Measurements from ENCODE around the gene PDSS2.
"Not testable (repeated sequence)": the region's sequence is repeated elsewhere in the genome, so short reads cannot be mapped to it uniquely, and the experiment has no call there.

PDSS2 gene

GRCh38 chr6:107386340-107386739 is 73.0 kb downstream of the PDSS2 start:
- Histone ChIP-seq H3K9me3 (ENCODE audit: control insufficient read depth, insufficient read depth, low read length) (no peaks in the 10 kb centered on the region), H3K4me1 (ENCODE audit: insufficient read depth, low read length) (no peaks in the 10 kb centered on the region), H3K9ac (ENCODE audit: low read depth, low read length) (no peak overlapping the region), H3K36me3 (ENCODE audit: insufficient read depth, low read length) (no peaks in the 10 kb centered on the region)

- Histone ChIP-seq H3K9me3 (ENCODE audit: control insufficient read depth, insufficient read depth, low read length) (no peaks in the 10 kb centered on the region), H3K4me1 (ENCODE audit: insufficient read depth, low read length) (no peaks in the 10 kb centered on the region), H3K36me3 (ENCODE audit: insufficient read depth, low read length) (no peaks in the 10 kb centered on the region), H3K9ac (ENCODE audit: low read depth, low read length) (no peak overlapping the region)
These were observed 75.7 kb downstream of the PDSS2 start for GRCh38 chr6:107383705-107384104.

- Histone ChIP-seq H3K9ac (ENCODE audit: low read depth, low read length) (no peak overlapping the region), H3K9me3 (ENCODE audit: control insufficient read depth, insufficient read depth, low read length) (no peaks in the 10 kb centered on the region), H3K4me1 (ENCODE audit: insufficient read depth, low read length) (no peaks in the 10 kb centered on the region), H3K36me3 (ENCODE audit: insufficient read depth, low read length) (no peaks in the 10 kb centered on the region)
These were observed 85.1 kb downstream of the PDSS2 start for GRCh38 chr6:107374264-107374663.

GRCh38 chr6:107369493-107369892 is 89.9 kb downstream of the PDSS2 start:
- Histone ChIP-seq H3K36me3 (ENCODE audit: insufficient read depth, low read length) (no peaks in the 10 kb centered on the region), H3K9ac (ENCODE audit: low read depth, low read length) (no peak overlapping the region), H3K4me1 (ENCODE audit: insufficient read depth, low read length) (no peaks in the 10 kb centered on the region), H3K9me3 (ENCODE audit: control insufficient read depth, insufficient read depth, low read length) (no peaks in the 10 kb centered on the region)

GRCh38 chr6:107368471-107368870 is 90.9 kb downstream of the PDSS2 start:
- H3K36me3 ChIP-seq (ENCODE audit: insufficient read depth, low read length): no peaks in the 10 kb centered on the region
- no peaks in the 10 kb centered on the region for H3K4me1 ChIP-seq (ENCODE audit: insufficient read depth, low read length)
- no peaks in the 10 kb centered on the region for H3K9me3 ChIP-seq (ENCODE audit: control insufficient read depth, insufficient read depth, low read length)
- no peak overlapping the region for H3K9ac ChIP-seq (ENCODE audit: low read depth, low read length)

GRCh38 chr6:107364173-107364572 is 95.2 kb downstream of the PDSS2 start:
- H3K36me3 ChIP-seq (ENCODE audit: insufficient read depth, low read length); H3K9ac ChIP-seq (ENCODE audit: low read depth, low read length); H3K4me1 ChIP-seq (ENCODE audit: insufficient read depth, low read length); H3K9me3 ChIP-seq (ENCODE audit: control insufficient read depth, insufficient read depth, low read length): not testable (repeated sequence)

GRCh38 chr6:107361753-107362604 is 97.4 kb downstream of the PDSS2 start:
- no peaks in the 10 kb centered on the region for H3K36me3 ChIP-seq (ENCODE audit: insufficient read depth, low read length)
- no peaks in the 10 kb centered on the region for H3K9me3 ChIP-seq (ENCODE audit: control insufficient read depth, insufficient read depth, low read length)
- H3K9ac ChIP-seq (ENCODE audit: low read depth, low read length): no peak overlapping the region
- H3K4me1 ChIP-seq (ENCODE audit: insufficient read depth, low read length): peaks cover 8% of the 10 kb centered on the region; the same call in 1 of the 2 replicates

- Histone ChIP-seq H3K9ac (ENCODE audit: low read depth, low read length) (no peak overlapping the region), H3K9me3 (ENCODE audit: control insufficient read depth, insufficient read depth, low read length) (no peaks in the 10 kb centered on the region), H3K4me1 (ENCODE audit: insufficient read depth, low read length) (peaks cover 8% of the 10 kb centered on the region; the same call in 1 of the 2 replicates), H3K36me3 (ENCODE audit: insufficient read depth, low read length) (no peaks in the 10 kb centered on the region)
These were observed 98.9 kb downstream of the PDSS2 start for GRCh38 chr6:107360476-107360875.

GRCh38 chr6:107357842-107358241 is 101.5 kb downstream of the PDSS2 start:
- H3K9ac ChIP-seq (ENCODE audit: low read depth, low read length): no peak overlapping the region
- H3K9me3 ChIP-seq (ENCODE audit: control insufficient read depth, insufficient read depth, low read length): no peaks in the 10 kb centered on the region
- peaks cover 8% of the 10 kb centered on the region; the same call in 1 of the 2 replicates for H3K4me1 ChIP-seq (ENCODE audit: insufficient read depth, low read length)
- no peaks in the 10 kb centered on the region for H3K36me3 ChIP-seq (ENCODE audit: insufficient read depth, low read length)

- no peak overlapping the region for H3K9ac ChIP-seq (ENCODE audit: low read depth, low read length)
- H3K9me3 ChIP-seq (ENCODE audit: control insufficient read depth, insufficient read depth, low read length): no peaks in the 10 kb centered on the region
- peaks cover 6% of the 10 kb centered on the region; the same call in 1 of the 2 replicates for H3K4me1 ChIP-seq (ENCODE audit: insufficient read depth, low read length)
- H3K36me3 ChIP-seq (ENCODE audit: insufficient read depth, low read length): no peaks in the 10 kb centered on the region
These were observed 102.3 kb downstream of the PDSS2 start for GRCh38 chr6:107357031-107357430.

- no peak overlapping the region for H3K9ac ChIP-seq (ENCODE audit: low read depth, low read length)
These were observed 103.7 kb downstream of the PDSS2 start for GRCh38 chr6:107355659-107356058.

GRCh38 chr6:107354451-107354850 is 104.9 kb downstream of the PDSS2 start:
- Histone ChIP-seq H3K9ac (ENCODE audit: low read depth, low read length) (no peak overlapping the region), H3K4me1 (ENCODE audit: insufficient read depth, low read length) (no peaks in the 10 kb centered on the region), H3K36me3 (ENCODE audit: insufficient read depth, low read length) (no peaks in the 10 kb centered on the region), H3K9me3 (ENCODE audit: control insufficient read depth, insufficient read depth, low read length) (no peaks in the 10 kb centered on the region)

More at GRCh38 chr6:107355659-107356058, 103.7 kb downstream of the PDSS2 start:
- Histone ChIP-seq H3K4me1 (ENCODE audit: insufficient read depth, low read length) (no peaks in the 10 kb centered on the region), H3K9me3 (ENCODE audit: control insufficient read depth, insufficient read depth, low read length) (no peaks in the 10 kb centered on the region), H3K36me3 (ENCODE audit: insufficient read depth, low read length) (no peaks in the 10 kb centered on the region)

- no peaks in the 10 kb centered on the region for H3K9me3 ChIP-seq (ENCODE audit: control insufficient read depth, insufficient read depth, low read length)
- no peak overlapping the region for H3K9ac ChIP-seq (ENCODE audit: low read depth, low read length)
- H3K36me3 ChIP-seq (ENCODE audit: insufficient read depth, low read length): no peaks in the 10 kb centered on the region
- no peaks in the 10 kb centered on the region for H3K4me1 ChIP-seq (ENCODE audit: insufficient read depth, low read length)
These were observed 105.5 kb downstream of the PDSS2 start for GRCh38 chr6:107353773-107354382.

GRCh38 chr6:107348224-107348623 is 111.1 kb downstream of the PDSS2 start:
- H3K4me1 ChIP-seq (ENCODE audit: insufficient read depth, low read length): no peaks in the 10 kb centered on the region
- H3K9ac ChIP-seq (ENCODE audit: low read depth, low read length): no peak overlapping the region
- H3K9me3 ChIP-seq (ENCODE audit: control insufficient read depth, insufficient read depth, low read length): no peaks in the 10 kb centered on the region
- H3K36me3 ChIP-seq (ENCODE audit: insufficient read depth, low read length): no peaks in the 10 kb centered on the region

GRCh38 chr6:107345393-107345792 is 114.0 kb downstream of the PDSS2 start:
- Histone ChIP-seq H3K4me1 (ENCODE audit: insufficient read depth, low read length) (no peaks in the 10 kb centered on the region), H3K9ac (ENCODE audit: low read depth, low read length) (no peak overlapping the region), H3K9me3 (ENCODE audit: control insufficient read depth, insufficient read depth, low read length) (no peaks in the 10 kb centered on the region), H3K36me3 (ENCODE audit: insufficient read depth, low read length) (no peaks in the 10 kb centered on the region)

Measured in ES-I3 (cell line).